Hematopoietic multipotent progenitor cell treated with erythropoietin and hydrocortisone succinate and interleukin-3 and kit ligand, for 8 days (in vitro differentiated cells): ENCODE measurements around the gene HDAC4.

Source experiments
- DNase-seq: peaks from one replicate; pipeline ENCODE4 v3.0.0-alpha.2; 2015

Gene HDAC4

DNA sequence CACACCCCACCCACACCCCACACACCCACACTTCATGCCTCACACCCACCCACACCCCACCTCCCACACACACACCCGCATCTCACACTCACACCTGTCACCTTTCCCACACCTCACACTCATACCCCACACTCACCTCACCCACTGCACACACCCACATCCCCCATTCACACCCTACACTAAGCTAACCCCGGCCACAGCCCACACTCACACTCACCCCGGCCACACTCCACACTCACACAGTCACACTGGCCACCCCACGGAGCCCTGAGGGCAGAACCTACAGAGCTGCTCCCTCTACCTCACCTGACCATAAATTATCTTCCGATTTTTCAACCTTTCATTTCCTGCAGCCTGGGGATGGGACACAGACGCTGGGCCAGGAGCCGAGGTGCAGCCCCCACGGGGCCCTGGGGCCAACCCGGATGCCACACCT, 241.3 kb downstream of the HDAC4 start:
- no peak for DNase-seq

- DNase-seq, result no peak
Observed at GRCh38 chr2:239158641-239159475, 242.0 kb downstream of the HDAC4 start.

DNA sequence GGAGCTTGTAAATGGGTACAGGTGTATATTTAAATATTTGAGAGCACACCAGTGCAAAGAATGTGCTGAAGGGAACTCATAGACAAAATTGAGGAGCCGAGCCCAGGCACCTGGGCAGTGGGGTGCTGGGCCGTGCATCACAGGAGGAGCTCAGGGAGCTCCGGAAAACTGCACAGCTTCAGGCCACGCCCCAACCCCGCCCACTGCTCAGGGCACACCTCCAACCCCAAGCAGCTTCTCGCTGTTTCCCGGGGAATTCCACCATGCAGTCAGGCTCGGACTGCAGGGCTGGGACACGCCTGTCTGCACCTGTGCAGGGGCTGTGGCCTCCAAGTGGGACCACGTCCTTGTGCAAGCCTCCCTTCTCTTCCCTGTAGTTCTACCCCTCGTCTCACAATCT, 243.0 kb downstream of the HDAC4 start:
- no peak for DNase-seq

DNA sequence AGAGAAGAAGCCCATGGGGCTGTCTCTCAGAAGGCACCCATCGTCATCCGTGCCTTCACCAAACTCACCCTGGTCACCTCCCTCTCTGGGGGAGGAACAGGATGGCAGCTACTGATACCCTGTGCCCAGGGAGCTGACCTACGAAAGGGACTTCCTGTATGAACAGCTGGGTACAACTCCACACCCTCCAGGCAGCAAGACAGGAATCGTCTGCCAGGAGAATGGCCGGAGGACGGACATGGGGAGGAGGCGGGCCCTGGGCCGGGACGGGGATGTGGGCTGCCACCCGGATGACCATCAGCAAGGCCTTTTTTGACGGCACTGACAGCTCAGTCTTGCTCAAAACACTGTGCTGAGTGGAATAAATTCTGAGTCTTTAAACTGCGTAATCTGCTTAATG, 243.6 kb downstream of the HDAC4 start:
- DNase-seq, result no peak

- no peak for DNase-seq
Observed at GRCh38 chr2:239156516-239157265, 244.1 kb downstream of the HDAC4 start.

DNA sequence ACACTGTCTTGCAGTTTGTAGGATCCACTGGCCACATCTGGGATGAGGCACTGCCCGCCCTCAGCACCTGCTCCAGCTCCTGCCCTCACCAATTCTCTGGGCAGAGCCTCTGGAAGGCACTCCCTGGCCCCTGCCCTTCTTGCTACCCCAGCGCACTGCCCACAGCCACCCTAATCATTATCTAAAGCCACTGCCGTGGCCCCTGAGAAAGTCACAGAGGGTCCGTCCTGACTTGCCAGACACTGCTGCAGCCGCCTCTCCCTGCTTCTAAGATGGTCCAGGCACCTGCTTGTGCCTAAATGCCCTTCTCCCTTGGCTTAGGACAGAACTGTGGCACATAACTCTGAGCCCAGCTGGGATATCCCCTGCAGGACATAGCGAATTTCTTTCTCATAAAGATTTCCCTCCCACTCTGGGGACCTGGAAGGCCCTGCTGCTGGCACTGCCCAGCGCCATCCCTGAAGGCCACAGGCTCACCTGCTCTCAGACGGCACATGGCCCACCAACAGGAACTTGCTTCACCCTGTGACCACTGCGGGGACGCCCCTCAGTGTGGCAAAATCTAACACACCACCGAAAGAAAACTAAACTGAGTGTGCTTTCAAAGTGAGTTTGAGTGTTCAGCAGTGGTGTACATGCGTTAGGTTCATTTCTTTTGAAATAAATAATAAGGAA, 244.9 kb downstream of the HDAC4 start:
- DNase-seq, result no peak

DNA sequence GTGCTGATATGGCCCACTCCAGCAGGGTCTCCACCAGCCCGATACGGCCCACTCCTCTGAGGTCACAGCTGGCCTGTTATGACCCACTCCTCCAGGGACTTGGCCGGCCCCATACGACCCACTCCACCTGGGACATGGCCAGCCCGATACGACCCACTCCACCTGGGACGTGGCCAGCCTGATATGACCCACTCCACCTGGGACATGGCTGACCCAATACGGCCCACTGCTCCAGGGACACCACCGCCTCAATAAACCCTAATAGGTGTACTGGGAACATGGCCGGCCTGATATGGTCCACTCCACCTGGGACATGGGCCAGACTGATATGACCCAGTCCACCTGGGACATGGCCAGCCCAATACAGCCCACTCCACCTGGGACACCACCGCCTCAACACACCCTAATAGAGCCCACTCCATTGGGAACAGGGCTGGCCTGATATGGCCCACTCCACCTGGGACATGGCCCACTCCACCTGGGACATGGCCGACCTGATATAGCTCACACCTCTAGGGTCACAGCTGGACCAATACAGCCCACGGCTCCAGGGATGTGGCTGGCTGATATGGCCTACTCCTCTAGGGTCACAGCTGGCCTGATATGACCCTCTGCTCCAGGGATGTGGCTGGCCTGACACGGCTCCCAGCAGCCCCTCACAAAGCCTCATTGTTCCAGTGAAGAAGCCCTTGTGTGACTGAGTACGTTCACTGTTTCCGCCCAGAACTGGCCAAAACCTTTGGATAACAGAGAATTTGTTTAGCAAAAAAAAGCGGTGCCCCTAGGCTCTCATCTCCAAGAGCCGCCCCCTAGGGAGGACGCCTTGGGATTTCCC, 245.6 kb downstream of the HDAC4 start:
- DNase-seq, result no peak

- DNase-seq, result no peak
Observed at GRCh38 chr2:239153806-239154591, 246.8 kb downstream of the HDAC4 start.

DNA sequence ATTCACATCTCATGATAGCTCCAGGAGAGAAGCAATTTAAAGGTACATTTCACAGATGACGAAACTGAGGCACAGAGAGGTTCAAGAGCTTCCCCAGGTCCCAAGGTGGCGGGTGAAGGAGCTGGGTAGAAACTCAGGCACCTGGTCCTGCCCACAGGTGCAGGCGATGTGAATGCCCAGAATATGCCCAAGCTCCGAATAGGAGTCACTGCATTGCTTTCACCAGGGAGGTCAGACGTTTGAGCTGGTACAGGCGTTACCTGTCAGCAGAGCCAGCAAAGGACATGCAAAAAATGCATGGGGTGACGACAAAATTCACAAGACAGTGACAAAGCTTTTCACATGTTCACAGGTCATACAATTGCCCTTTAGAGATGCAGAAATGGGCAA, 247.9 kb downstream of the HDAC4 start:
- no peak for DNase-seq

GRCh38 chr2:239152239-239152915, 248.4 kb downstream of the HDAC4 start:
- DNase-seq, result no peak

- DNase-seq, result no peak
Observed at GRCh38 chr2:239151201-239152131, 249.4 kb downstream of the HDAC4 start.

GRCh38 chr2:239150125-239151011, 250.5 kb downstream of the HDAC4 start:
- no peak for DNase-seq

- no peak for DNase-seq
Observed at GRCh38 chr2:239149501-239149900, 251.3 kb downstream of the HDAC4 start.

- no peak for DNase-seq
Observed at GRCh38 chr2:239148495-239149200, 252.2 kb downstream of the HDAC4 start.

DNA sequence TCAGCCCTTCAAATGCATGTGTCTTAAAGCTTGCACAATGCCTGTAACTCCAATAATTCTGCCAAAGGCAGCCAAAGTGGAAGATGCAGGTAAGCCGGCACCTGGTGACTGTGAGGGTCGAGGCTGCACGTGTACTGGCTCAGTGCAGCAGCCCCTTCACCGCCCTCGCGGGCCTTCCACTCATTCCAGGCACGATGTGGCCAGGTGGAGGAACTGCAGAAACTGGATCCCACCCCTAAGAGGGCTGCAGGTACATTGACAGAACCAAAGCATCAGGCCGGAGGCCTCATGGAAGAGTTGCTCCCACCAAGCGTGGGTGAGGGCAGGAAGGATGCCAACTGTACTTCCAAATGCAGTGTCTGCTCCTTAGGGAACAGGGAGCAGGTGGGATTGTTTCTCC, 253.4 kb downstream of the HDAC4 start:
- DNase-seq, result no peak

- DNase-seq, result no peak
Observed at GRCh38 chr2:239146741-239147181, 254.1 kb downstream of the HDAC4 start.

DNA sequence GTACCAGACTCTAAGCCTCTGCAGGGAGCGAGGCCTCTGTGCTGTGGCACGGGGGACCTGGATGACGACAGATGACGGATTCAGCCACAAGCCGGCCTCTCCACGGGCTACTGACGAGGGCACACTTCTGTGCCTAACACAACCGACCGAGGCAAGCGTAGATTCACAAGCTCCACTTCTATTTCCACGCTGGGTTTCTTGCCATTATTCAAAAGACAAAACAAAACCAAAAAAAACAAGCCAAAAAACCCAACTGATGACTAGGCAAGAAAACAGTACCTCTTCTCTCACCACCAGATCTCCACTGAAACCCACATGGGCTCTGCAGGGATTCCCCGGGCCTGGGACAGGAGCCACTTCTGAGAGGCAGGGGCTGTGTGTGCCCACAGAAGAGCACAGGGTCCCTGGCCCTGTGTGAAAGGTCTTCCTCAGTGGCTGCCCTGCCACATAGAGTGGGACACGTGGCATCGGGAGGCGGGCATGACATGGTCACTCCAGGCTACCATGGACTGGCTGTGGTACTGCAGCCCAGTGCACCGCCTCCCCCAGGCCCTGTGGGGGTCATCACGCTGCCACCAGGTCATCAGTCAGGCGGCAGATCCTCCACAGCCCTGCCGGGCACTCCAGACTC, 254.7 kb downstream of the HDAC4 start:
- DNase-seq, result no peak

- no peak for DNase-seq
Observed at GRCh38 chr2:239145601-239146000, 255.2 kb downstream of the HDAC4 start.
